H1 (cell line): ENCODE data around the gene CFHR5. TPM values are rescaled to one million over a fixed set of nuclear protein-coding genes. Genes with fewer than 3 reads are reported as not detected.
"Not testable (repeated sequence)": the region's sequence is repeated elsewhere in the genome, so short reads cannot be mapped to it uniquely, and the experiment has no call there.

Experiments
- CTCF ChIA-PET: fragments of 300-600 bp; sonication (Branson Sonifier 250); formaldehyde crosslinking; loops from one replicate; lab custom pipeline; 2021; ENCODE audit not compliant: partially characterized antibody; lab: Charles Lee
- POLR2A ChIA-PET: fragments of 300-600 bp; sonication (Branson Sonifier 250); formaldehyde crosslinking; loops from one replicate; lab custom pipeline; 2021; ENCODE audit warnings: inconsistent platforms; ENCODE audit not compliant: partially characterized antibody; lab: Charles Lee
- DNase-seq, 2 experiments: peaks; one replicate each; pipeline versions ENCODE4 v3.0.0 to v3.0.0-alpha.2; 2010 to 2022; ENCODE audit warnings: low spot score in 2 of 2, low read depth in 1 of 2, mixed read lengths in 1 of 2
- FAIRE-seq: peaks from 2 replicates; lab custom pipeline; 2011; peaks lifted over from hg19 to GRCh38; lab: Jason Lieb, UNC
- H2AFZ ChIP-seq: 2 replicates; pipeline ENCODE4 v1.8.1; 2012; ENCODE audit warnings: low read length, inconsistent platforms
- H2AK5ac ChIP-seq: 2 replicates; pipeline ENCODE4 v1.6.1; 2013; ENCODE audit warnings: low read depth, low read length
- H2BK120ac ChIP-seq: replicated peaks from 2 replicates; pipeline ENCODE3; 2013; ENCODE audit warnings: low read depth, low read length, inconsistent platforms
- H2BK12ac ChIP-seq: 2 replicates; pipeline ENCODE4 v1.6.1; 2013; ENCODE audit warnings: low read depth, low read length
- H2BK15ac ChIP-seq: 2 replicates; pipeline ENCODE4 v1.6.1; 2013; ENCODE audit warnings: low read length
- H2BK20ac ChIP-seq: 2 replicates; pipeline ENCODE4 v1.6.1; 2013; ENCODE audit warnings: low read length
- H2BK5ac ChIP-seq: 2 replicates; pipeline ENCODE4 v1.6.1; 2013; ENCODE audit warnings: low read depth, low read length
- H3K14ac ChIP-seq: 2 replicates; pipeline ENCODE4 v1.6.1; 2013; ENCODE audit warnings: inconsistent platforms; ENCODE audit not compliant: insufficient read length
- H3K18ac ChIP-seq: 2 replicates; pipeline ENCODE4 v1.6.1; 2013; ENCODE audit warnings: low read length; ENCODE audit errors: extremely low read depth
- H3K23ac ChIP-seq: 2 replicates; pipeline ENCODE4 v1.6.1; 2013; ENCODE audit warnings: inconsistent platforms; ENCODE audit not compliant: insufficient read length
- H3K23me2 ChIP-seq: 2 replicates; pipeline ENCODE4 v1.6.1; 2013; ENCODE audit warnings: low read depth, low read length
- H3K27ac ChIP-seq: 2 replicates; pipeline ENCODE4 v1.6.1; 2011; ENCODE audit warnings: low read depth, low read length, inconsistent platforms
- H3K27me3 ChIP-seq, 4 experiments: replicated peaks in 1 of 4; 1 replicate in 1 of 4; 2 replicates in 3 of 4; pipeline versions ENCODE4 v1.6.1 to v1.8.1; 2011 to 2013; ENCODE audit warnings: low read length in 3 of 4, mild to moderate bottlenecking in 3 of 4, inconsistent platforms in 2 of 4, mixed read lengths in 2 of 4, moderate library complexity in 1 of 4; ENCODE audit not compliant: control insufficient read depth in 3 of 4, insufficient read depth in 3 of 4; ENCODE audit errors: extremely low read depth in 1 of 4
- H3K36me3 ChIP-seq, 4 experiments: 2 replicates each; pipeline versions ENCODE4 v1.6.1 to v1.8.1; 2011 to 2013; ENCODE audit warnings: mild to moderate bottlenecking in 4 of 4, low read length in 3 of 4, moderate library complexity in 2 of 4, control low read depth in 1 of 4, inconsistent platforms in 1 of 4; ENCODE audit not compliant: insufficient read depth in 4 of 4, control insufficient read depth in 2 of 4
- H3K4ac ChIP-seq: replicated peaks from 2 replicates; pipeline ENCODE3; 2013; ENCODE audit warnings: low read length, low read depth, mixed read lengths, inconsistent platforms; ENCODE audit not compliant: insufficient read length
- H3K4me1 ChIP-seq, 4 experiments: replicated peaks in 1 of 4; 1 replicate in 1 of 4; 2 replicates in 3 of 4; pipeline versions ENCODE4 v1.6.1 to v1.8.1; 2011 to 2013; ENCODE audit warnings: low read length in 3 of 4, inconsistent platforms in 2 of 4, mixed read lengths in 1 of 4; ENCODE audit not compliant: insufficient read depth in 4 of 4, control insufficient read depth in 3 of 4
- H3K4me2 ChIP-seq, 2 experiments: 2 replicates each; pipeline versions ENCODE4 v1.6.1 to v1.8.1; 2011 to 2013; ENCODE audit warnings: low read depth in 2 of 2, low read length in 2 of 2, control low read depth in 1 of 2, inconsistent platforms in 1 of 2, mild to moderate bottlenecking in 1 of 2; ENCODE audit not compliant: insufficient read depth in 1 of 2
- H3K4me3 ChIP-seq, 4 experiments: fragments of 200-600, 300-600 bp in 1 of 4; sonication (generic), shearing (Covaris generic), sonication (Bioruptor Twin) in 1 of 4; 2 replicates each; pipeline versions ENCODE4 v1.5.1 to v1.8.1; 2011 to 2016; ENCODE audit warnings: low read length in 4 of 4, low read depth in 3 of 4, control low read depth in 2 of 4, inconsistent platforms in 2 of 4, mild to moderate bottlenecking in 2 of 4, mixed read lengths in 1 of 4, moderate library complexity in 1 of 4; ENCODE audit not compliant: insufficient read depth in 2 of 4; ENCODE audit errors: extremely low read depth in 1 of 4
- H3K56ac ChIP-seq: replicated peaks from 2 replicates; pipeline ENCODE3; 2013; ENCODE audit warnings: low read depth, mild to moderate bottlenecking, mixed read lengths, low read length, inconsistent platforms; ENCODE audit not compliant: insufficient read length
- H3K79me1 ChIP-seq: 2 replicates; pipeline ENCODE4 v1.6.1; 2013; ENCODE audit warnings: low read depth, low read length, control low read depth
- H3K79me2 ChIP-seq, 2 experiments: 2 replicates each; pipeline versions ENCODE4 v1.6.1 to v1.8.1; 2012 to 2013; ENCODE audit warnings: low read length in 2 of 2, mild to moderate bottlenecking in 2 of 2, inconsistent platforms in 1 of 2; ENCODE audit not compliant: insufficient read depth in 2 of 2, control insufficient read depth in 1 of 2
- H3K9ac ChIP-seq, 4 experiments: replicated peaks in 1 of 4; 1 replicate in 1 of 4; 2 replicates in 3 of 4; pipeline versions ENCODE4 v1.6.1 to v1.8.1; 2011 to 2013; ENCODE audit warnings: low read depth in 3 of 4, low read length in 3 of 4, control low read depth in 2 of 4, mild to moderate bottlenecking in 2 of 4, moderate library complexity in 2 of 4, inconsistent platforms in 1 of 4; ENCODE audit errors: extremely low read depth in 1 of 4
- H3K9me3 ChIP-seq, 2 experiments: 2 replicates each; pipeline versions ENCODE4 v1.6.1 to v1.8.1; 2012 to 2013; ENCODE audit warnings: mild to moderate bottlenecking in 2 of 2, moderate library complexity in 2 of 2, control low read depth in 1 of 2, inconsistent platforms in 1 of 2, low read depth in 1 of 2, low read length in 1 of 2, mixed read lengths in 1 of 2; ENCODE audit not compliant: insufficient read depth in 2 of 2
- H4K20me1 ChIP-seq, 2 experiments: replicated peaks in 1 of 2; 2 replicates each; pipeline versions ENCODE3 to v1.8.1; 2011 to 2013; ENCODE audit warnings: inconsistent platforms in 2 of 2, low read length in 2 of 2, mild to moderate bottlenecking in 1 of 2; ENCODE audit not compliant: insufficient read depth in 2 of 2, control insufficient read depth in 1 of 2
- H4K5ac ChIP-seq: 2 replicates; pipeline ENCODE4 v1.6.1; 2013; ENCODE audit warnings: low read length, low read depth, mixed read lengths, inconsistent platforms; ENCODE audit not compliant: insufficient read length
- H4K8ac ChIP-seq: 2 replicates; pipeline ENCODE4 v1.8.0; 2013; ENCODE audit warnings: mild to moderate bottlenecking, moderate library complexity, low read length, inconsistent platforms; ENCODE audit not compliant: insufficient read depth; ENCODE audit errors: extremely low read depth
- H4K91ac ChIP-seq: replicated peaks from 2 replicates; pipeline ENCODE3; 2013; ENCODE audit warnings: low read length, mixed read lengths, inconsistent platforms; ENCODE audit not compliant: insufficient read length
- RXRA ChIP-seq: IDR thresholded peaks from 2 replicates; pipeline ENCODE4 v1.6.1; 2011; ENCODE audit warnings: low read depth, mild to moderate bottlenecking, low read length, moderate library complexity; ENCODE audit not compliant: insufficient read depth
- YY1 ChIP-seq: IDR thresholded peaks from 2 replicates; pipeline ENCODE4 v1.6.1; 2011; ENCODE audit warnings: low read depth, mild to moderate bottlenecking, low read length
- WGBS, 2 experiments: shearing (Covaris generic) in 1 of 2; methylation state at CpG; one replicate each; pipeline versions ENCODE4 v1.1.6 to v1.1.7; 2013 to 2015; ENCODE audit warnings: low lambda C conversion rate in 2 of 2, mixed read lengths in 2 of 2, inconsistent platforms in 1 of 2, low coverage in 1 of 2, missing lambda C conversion rate in 1 of 2; ENCODE audit not compliant: insufficient replicate concordance in 2 of 2, insufficient coverage in 1 of 2, insufficient read length in 1 of 2; ENCODE audit errors: extremely low coverage in 1 of 2, missing lambda C conversion rate in 1 of 2; 5-methylcytosine and 5-hydroxymethylcytosine counted together
- polyA plus RNA-seq, 7 experiments: library from polyadenylated mRNA; depleted of rRNA in 3 of 7; stranded (reverse) in 5 of 7; unstranded in 2 of 7; fragments of >200 nt in 5 of 7; fragments of 200-250 nt in 2 of 7; gene quantifications; 1 replicate in 5 of 7; 2 replicates in 1 of 7; 4 replicates in 1 of 7; pipeline versions ENCODE4 v1.2.1 to v1.2.3, GENCODE V29; 2011 to 2013; ENCODE audit warnings: missing spikeins in 2 of 7, mixed read lengths in 2 of 7
- total RNA-seq: library from RNA; stranded (reverse); fragmentation: NEBNext Ultra II Directional; extraction: Animal tissue kit (Norgen Biotek cat#: 25700); gene quantifications from 2 replicates; pipeline ENCODE4 v1.2.1, GENCODE V29; 2021

CFHR5 gene
- total and polyA plus RNA-seq, 2 of the 8 experiments (the other 6 are each of a cell fraction or from before 2014, with no cell fraction given) = not detected

DNA sequence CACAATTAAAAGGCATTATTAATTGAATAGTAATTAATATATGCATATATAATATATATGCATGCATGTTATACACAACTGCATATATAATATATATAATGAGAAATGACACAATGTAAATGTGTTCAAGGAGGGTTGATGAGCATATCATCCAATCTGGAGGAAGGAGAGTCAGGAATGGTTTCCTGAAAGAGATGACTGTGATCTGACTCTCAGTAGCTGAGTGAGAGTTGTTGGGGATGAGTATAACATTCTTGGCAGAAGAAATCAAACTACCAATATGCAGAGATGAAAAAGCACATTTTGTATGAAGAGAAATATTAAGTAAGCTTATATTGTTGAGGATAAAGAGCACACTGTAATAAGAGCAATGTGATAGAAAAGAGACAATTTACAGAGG is 52.4 kb downstream of the CFHR5 start (continued):
- TF ChIP-seq RXRA (no peak), YY1 (no peak)
- TF ChIP-seq, all 59 proteins: peak for 0

DNA sequence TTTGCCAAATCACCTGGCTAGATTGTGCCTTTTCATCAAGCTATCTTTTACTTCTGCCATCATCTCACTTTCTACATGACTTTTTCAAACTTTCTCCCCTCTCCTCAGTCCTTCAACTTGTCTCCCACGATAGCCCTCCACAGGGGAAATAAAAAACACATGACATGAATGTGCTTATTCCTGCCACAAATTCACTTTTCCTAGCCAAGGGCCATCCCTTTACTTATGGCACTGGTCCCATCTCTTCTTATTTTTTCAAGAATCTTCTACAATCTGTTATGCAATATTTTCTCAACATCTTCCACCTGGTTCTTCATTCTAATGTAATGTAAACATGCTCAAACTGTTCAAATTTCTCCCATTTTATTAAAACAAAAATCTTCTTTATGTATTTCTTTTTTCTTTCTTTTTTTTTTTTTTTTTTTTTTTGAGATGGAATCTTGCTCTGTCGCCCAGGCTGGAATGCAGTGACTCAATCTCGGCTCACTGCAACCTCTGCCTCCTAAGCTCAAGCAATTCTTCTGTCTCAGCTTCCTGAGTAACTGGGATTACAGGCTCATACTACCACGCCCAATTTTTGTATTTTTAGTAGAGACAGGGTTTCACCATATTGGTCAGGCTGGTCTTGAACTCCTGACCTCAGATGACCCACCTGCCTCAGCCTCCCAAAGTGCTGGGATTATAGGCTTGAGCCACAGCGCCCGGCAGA is 57.4 kb downstream of the CFHR5 start:
- H3K56ac ChIP-seq, H2BK15ac ChIP-seq, H2BK120ac ChIP-seq, H3K27ac ChIP-seq, H3K9me3 ChIP-seq, H3K4ac ChIP-seq, H3K18ac ChIP-seq, DNase-seq, H3K23me2 ChIP-seq, H3K4me2 ChIP-seq, H2AFZ ChIP-seq, H3K23ac ChIP-seq, H4K20me1 ChIP-seq, H2BK12ac ChIP-seq, H3K4me1 ChIP-seq, H3K36me3 ChIP-seq, POLR2A ChIA-PET, H3K9ac ChIP-seq, H3K79me1 ChIP-seq, H3K79me2 ChIP-seq, H3K27me3 ChIP-seq, H2BK5ac ChIP-seq, H2AK5ac ChIP-seq, H4K5ac ChIP-seq, H3K14ac ChIP-seq, H3K4me3 ChIP-seq, FAIRE-seq, H4K91ac ChIP-seq, CTCF ChIA-PET, H4K8ac ChIP-seq, H2BK20ac ChIP-seq: not testable (repeated sequence)
- 80% methylated on average over 4 of the region's 6 CpGs; no CpG with 5 or more reads in 1 of the 2 experiments for WGBS, 2 experiments
